HG02981 (cell line): ENCODE measurements around the gene SLC35D3.
"Not testable (repeated sequence)": the region's sequence is repeated elsewhere in the genome, so short reads cannot be mapped to it uniquely, and the experiment has no call there.

Source experiments
- ATAC-seq: cut with Tn5 transposase; IDR thresholded peaks from one replicate; pipeline ENCODE4 v1.9.1; 2021; ENCODE audit warnings: mild to moderate bottlenecking, moderate library complexity; ENCODE audit not compliant: unreplicated experiment

The SLC35D3 gene

DNA sequence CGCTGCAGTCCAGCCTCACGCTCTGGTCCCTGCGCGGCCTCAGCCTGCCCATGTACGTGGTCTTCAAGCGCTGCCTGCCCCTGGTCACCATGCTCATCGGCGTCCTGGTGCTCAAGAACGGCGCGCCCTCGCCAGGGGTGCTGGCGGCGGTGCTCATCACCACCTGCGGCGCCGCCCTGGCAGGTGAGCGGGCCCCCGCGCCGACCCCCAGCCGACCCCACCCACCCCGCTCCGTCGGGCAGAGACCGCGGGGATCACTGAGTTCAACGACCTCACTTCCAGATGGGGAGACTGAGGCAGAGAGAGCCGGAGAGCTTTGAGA is 545 bp downstream of the SLC35D3 start:
- no peak for ATAC-seq

- ATAC-seq: no peak
These were observed 1.2 kb downstream of the SLC35D3 start for GRCh38 chr6:136923116-136923953.

- no peak for ATAC-seq
These were observed 2.0 kb downstream of the SLC35D3 start for GRCh38 chr6:136923954-136924673.

DNA sequence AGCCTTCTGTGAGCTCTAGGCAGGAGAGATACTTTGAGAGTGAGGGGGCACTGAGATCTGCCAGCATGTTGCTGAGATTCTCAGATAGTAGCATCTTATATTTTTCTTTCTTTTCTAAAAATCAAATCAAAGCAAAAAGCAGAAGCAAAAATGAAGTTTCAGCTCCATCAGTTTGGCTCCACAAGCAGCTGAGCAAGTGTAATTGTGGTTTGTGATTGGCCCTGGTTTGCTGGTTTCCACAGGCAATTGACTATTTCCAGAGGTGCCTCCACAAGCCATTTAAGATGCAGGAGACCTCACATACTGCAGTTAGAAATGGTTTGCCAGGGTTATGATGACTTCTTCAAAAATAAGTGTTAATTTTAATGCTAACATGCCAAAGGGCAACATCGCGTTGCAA is 4.3 kb downstream of the SLC35D3 start:
- ATAC-seq: no peak

GRCh38 chr6:136927292-136927691 is 5.2 kb downstream of the SLC35D3 start:
- ATAC-seq: no peak

GRCh38 chr6:136930528-136930927 is 8.4 kb downstream of the SLC35D3 start:
- no peak for ATAC-seq

DNA sequence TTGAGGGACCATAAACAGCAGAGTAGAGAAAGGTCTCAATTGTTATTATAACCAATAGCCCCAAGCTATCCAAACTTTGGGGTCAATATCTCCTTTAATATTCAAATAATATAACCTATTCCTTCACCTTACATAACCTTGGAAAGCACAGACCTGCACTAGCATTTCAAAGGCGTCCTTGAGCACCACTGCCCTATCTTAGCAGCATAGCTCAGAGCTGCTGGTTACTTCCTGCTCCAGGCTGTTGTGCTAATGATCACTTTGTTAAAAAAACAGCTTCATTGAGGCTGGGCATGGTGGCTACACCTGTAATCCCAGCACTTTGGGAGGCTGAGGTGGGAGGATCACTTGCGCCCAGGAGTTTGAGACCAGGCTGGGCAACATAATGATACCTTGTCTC is 10.5 kb downstream of the SLC35D3 start:
- no peak for ATAC-seq

- no peak for ATAC-seq
These were observed 23.0 kb downstream of the SLC35D3 start for GRCh38 chr6:136945072-136945471.

DNA sequence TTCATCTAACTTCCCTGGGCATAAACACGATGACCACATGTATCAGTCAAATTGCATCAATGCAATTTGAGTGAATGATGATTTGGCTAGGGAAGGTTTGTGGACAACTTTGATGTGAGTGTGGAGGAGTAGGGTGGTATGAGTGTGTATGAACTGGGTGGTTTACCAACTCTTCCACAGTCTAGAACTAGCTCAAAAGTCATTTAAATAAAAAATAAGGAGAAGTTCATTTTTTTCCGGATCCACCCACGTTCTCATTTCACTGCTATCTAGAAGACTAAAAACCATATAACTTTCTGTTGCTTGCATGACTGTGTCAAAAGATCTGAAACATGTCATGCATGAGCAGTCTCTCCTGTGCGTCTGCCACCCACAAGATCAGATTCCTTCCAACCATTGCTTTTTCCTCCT is 23.6 kb downstream of the SLC35D3 start:
- no peak for ATAC-seq

DNA sequence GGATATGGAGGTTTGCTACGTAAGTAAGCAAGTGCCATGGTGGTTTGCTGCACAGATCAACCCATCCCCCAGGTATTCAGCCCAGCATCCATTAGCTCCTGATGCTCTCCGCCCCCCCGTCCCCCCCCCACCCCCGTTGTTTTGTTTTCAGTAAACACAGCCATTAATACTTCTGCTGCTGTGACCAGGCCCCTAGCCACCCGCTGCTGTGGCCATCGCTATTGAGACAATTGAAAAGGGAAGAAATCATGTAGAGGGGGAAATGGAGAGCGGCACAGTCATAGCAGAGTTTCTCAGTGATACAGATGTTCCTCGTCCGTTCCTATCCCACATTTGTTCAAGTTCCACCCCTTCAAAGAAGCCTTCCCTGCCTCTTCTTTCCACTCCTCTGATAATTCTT is 24.9 kb downstream of the SLC35D3 start:
- ATAC-seq: no peak

- ATAC-seq: not testable (repeated sequence)
These were observed 27.9 kb downstream of the SLC35D3 start for GRCh38 chr6:136949957-136950356.

- no peak for ATAC-seq
These were observed 28.5 kb downstream of the SLC35D3 start for GRCh38 chr6:136950436-136951126.

- ATAC-seq: no peak
These were observed 30.7 kb downstream of the SLC35D3 start for GRCh38 chr6:136952714-136953260.

- no peak for ATAC-seq
These were observed 33.0 kb downstream of the SLC35D3 start for GRCh38 chr6:136955123-136955522.

GRCh38 chr6:136956590-136957544 is 34.8 kb downstream of the SLC35D3 start:
- ATAC-seq: no peak

GRCh38 chr6:136958168-136958567 is 36.1 kb downstream of the SLC35D3 start:
- ATAC-seq: no peak

DNA sequence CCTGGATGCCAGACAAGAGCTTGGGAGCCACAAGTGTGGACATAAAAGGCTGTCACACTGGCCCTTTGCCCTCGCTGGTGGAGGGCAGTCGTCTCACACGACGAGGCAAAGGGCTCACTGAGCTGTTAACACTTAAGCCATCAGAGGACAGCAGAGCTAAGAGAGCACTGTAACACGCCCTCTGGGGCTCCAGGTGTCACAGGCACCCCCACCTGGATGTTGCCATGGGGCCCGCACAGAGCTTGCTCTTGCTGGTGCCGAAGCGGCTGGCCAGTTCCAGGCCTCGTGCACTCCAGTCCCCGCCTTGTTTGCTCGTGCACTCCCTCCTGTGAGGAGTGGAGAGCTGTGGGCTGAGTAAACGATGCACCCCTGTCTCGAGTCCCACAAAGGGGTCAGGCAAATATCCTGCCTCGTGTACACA is 37.4 kb downstream of the SLC35D3 start:
- no peak for ATAC-seq

DNA sequence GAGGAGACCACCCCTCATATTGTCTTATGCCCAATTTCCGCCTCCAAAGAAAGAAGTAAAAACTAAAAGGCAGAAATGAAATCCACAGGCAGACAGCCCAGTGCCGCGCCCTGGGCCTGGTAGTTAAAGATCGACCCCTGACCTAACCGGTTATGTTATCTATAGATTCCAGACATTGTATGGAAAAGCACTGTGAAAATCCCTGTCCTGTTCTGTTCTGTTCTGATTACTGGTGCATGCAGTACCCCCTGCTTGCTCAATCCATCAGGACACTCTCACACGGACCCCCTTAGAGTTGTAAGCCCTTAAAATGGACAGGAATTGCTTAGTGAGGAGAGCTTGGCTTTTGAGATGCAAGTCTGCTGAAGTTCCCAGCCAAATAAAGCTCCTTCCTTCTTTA is 37.8 kb downstream of the SLC35D3 start:
- ATAC-seq: not testable (repeated sequence)

DNA sequence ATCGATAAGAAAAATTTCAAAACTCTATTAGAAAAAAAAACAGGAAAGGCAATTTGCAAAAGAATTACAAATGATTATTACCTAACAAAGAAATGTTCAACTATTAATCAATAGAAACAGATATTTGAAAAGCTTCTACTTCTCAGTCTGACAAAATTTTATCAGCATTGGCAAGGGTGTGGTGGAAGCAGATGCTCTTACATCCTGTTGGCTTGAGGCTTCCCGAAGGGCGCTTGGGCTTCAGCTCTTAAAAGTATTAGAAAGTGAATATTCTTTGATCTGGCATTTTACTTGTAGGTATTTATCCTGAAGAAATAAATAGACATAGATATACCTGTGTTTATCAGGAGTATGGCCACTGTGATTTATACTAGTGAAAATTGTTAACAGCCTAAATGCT is 38.7 kb downstream of the SLC35D3 start:
- ATAC-seq: no peak

GRCh38 chr6:136961848-136962247 is 39.7 kb downstream of the SLC35D3 start:
- no peak for ATAC-seq
